ENCODE data around the gene LRP6.
"Not testable (repeated sequence)": the region's sequence is repeated elsewhere in the genome, so short reads cannot be mapped to it uniquely, and the experiment has no call there.

The LRP6 gene

DNA sequence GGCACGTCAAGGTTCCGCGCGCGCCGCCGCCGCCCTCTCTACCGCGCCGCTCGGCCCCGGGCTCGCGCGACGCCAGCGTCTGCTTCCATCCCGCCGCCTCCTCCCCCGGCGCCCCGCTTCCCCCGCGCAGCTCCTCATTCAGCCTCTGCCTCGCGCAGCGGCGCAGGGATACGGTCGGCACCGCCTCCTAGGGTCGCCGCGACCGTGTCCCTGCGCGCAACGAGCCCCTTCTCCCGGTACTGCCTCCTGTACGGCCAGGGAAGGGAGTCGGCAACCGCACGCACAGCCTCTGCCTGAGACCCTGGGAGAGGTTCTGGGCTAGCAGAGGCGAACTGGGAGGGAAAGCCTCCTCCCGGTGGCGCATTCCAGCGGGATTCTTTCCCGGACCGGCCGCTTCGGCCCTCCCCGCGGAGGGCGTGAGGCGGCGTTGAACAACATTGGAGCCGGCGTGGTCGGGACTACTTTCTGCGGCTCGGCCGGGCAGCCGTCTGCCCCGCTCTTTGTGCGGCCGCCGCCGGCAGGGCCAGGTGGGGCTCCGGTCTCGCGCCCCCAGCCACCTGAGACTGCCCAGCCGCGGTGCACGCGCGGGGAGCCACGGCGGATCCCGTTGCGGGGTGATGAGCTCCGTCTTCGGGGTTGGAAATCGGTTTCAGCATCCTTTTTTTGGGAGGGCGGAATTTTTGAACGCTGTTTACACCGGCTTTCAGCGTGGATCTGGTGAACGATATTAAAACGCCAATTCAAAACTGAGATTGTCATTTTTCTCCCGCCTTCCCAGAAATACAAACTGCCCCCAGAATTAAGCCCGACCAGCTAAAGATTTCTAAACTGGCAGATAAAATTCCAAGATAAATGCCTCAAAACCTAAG is at the start of gene LRP6:
Gene LRP6, minus strand, starts transcription at position 172 of the 869 bp plus-strand sequence. CDS start 309 bp downstream, outside the sequence.
- DNase-seq (ENCODE audit: low read depth) = peak; percentile 25

DNA sequence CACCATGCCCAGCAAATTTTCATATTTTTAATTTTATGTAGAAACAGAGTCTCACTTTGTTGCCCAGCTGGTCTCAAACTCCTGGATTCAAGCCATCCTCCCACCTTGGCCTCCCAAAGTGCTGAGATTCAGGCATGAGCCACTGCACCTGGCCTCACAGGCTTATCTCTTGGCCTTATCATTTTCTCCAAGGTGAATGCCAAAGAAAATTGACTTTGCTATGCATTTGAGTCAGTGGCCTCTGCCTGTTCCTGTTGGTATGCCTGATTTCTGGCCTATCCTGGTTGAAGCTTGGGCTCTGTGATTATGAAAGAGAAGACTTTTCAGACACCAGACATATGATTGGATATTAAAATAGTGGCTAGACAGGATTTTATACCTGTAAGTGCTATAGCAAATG is 49.0 kb upstream of the LRP6 start:
- no peak for DNase-seq (ENCODE audit: low read depth)

DNA sequence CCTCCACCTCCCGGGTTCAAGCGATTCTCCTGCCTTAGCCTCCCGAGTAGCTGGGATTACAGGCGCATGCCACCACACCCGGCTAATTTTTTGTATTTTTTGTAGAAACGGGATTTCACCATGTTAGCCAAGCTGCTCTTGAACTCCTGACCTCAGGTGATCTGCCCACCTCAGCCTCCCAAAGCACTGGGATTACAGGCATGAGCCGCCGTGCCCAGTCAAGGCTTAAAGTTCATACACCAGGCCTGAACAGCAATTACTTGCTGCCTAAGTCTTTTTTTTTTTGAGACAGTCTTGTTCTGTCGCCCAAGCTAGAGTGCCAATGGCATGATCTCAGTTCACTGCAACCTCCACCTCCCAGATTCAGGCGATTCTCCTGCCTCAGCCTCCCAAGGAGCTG is 43.9 kb upstream of the LRP6 start:
- DNase-seq (ENCODE audit: low read depth) = not testable (repeated sequence)

DNA sequence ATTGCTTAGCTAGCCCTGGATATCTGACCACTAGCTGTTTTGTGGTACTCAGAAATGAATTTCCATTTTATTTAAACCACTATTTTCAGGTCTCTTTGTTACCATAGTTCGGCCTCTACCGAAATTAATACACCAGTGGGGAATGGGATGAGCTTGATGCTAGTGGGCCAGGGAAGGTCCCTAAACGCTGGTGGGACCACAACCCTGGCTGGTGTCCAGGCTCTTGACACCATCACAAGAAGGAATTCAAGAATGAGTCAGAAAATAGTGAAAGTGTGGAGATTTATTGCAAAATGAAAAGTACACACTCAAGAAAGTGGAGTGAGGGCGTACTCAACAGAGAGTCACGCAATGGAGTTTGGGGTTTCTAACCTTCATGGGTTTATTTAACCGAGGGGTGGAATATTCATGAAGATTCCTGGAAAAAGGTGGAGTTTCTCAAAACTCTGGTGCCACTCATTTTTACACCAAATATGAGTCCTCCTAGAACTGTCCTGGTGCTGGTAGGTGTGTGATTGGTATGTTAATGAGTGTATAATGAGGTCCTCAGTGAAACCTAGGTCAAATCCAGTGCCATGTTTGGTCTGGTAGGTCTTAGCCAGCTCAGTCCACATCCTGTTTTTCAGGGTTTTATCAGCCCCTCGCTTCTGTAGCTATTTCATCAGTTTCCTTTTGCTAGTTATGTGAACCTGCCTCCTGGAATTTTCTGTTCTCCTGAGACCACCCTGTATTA is 38.9 kb upstream of the LRP6 start:
- no peak for DNase-seq (ENCODE audit: low read depth)

DNA sequence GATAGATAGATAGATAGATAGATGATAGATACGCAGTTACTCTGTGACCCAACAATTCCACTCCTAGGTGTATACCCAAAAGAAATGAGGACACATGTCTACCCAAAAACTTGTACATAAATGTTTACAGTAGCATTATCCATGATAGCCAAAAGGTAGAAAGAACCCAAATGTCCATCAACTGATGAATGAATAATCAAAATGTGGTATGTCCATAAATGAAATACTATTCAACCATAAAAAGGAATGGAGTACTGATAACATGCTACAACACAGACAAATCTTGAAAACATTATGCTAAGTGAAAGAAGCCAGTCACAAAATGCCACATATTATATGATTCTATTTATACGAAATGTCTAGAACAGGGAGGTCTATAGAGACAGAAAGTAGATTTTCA is 36.1 kb upstream of the LRP6 start:
- DNase-seq (ENCODE audit: low read depth) = no peak

DNA sequence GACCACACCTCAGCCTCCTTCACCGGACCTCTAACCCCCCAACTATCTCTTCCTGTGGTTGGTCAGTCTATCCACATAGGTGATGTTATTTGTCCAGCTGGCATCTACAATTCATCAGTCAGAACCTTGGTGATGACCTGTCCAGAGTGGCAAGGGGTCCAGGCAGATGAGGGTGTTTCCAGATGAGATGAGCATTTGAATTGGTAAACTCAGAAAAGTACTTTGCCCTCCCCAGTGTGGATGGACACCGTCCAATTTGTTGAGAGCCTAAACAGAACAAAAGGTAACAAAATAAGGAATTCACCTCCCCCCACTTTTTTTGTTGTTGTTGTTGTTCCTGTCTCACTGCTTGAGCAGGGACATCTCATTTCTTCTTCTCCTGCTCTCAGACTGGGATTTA is 34.3 kb upstream of the LRP6 start:
- no peak for DNase-seq (ENCODE audit: low read depth)

DNA sequence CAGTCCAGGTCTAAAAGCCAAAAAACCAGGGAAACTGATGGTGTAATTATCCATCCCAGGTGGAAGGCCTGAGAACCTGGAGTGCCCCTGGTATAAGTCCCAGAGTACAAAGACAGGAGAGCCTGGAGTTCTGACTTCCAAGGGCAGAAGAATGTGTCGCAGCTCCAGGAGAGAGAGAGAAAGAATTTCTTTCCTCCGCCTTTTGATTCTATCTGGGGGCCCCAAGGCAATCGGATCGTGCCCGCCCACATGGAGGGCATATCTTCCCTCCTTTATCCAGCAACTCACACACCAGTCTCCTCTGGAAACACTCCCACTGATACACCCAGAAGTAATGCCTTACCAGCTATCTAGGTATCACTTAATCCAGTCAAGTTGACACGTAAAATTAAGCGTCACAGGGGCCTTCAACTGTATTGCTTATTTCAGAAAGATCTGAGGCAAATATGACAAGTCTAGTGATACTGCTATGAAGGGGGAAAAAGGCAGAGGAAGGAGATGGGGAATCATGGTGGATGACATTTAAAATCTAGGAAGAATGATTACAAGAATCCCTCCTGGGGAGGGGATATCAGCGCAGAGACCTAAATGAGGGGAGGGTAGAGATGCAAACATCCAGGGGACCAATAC is 30.5 kb upstream of the LRP6 start:
- DNase-seq (ENCODE audit: low read depth) = no peak

DNA sequence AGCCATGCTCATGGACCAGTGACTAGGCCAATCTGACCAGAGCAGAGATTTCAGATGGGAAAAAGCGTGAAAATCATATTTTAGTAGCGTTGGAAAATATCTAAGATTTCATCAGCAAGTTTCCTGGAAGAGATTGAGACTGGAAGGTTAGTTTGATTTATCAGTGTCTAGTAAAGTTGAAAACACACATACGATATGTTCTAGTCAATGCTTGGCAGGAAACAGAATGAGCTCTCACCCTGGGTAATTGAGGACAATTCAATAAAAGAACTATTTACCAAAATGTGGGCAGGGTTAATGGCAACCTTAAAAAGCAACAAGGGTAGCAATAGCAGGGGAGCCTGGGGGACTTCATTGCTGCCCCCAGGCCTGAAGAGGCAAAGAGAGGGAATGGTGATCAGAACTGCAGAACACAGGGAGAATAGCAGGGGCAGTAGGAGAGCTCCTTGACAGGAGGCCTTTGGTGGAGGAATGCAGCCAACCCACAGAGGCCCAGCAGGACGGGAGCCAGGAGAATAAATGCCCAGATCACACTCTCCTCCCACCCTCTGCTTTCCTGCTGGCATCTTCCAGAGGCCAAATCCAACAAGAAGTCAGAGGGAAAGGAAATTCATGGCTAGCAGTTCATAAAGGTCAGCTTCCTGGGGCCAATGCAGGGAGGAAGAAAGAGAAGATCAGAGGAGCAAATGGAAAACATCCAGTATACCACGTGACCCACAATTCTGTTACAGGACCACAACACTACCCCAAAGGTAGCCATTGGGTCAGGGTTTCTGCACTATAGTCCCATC is 27.6 kb upstream of the LRP6 start:
- DNase-seq (ENCODE audit: low read depth) = no peak

DNA sequence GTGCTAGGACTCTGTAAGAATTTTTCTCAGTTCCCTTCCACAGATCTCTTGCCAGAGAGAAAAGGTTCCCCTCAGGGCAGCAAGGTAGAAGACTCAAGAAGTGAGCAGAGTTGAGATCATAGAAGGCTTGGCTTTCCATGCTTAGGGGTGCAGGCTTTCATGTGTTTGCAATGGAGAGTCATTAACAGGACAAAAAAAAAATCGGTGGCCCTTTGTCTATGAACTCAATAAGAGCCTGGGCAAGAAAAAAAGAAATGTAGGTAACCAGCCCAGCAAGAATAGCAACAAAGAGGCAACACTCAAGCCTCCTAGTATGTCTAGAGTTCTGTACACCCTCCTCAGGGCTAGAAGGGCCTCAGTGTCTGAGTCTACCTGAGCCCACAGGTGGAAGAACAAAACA is 23.4 kb upstream of the LRP6 start:
- DNase-seq (ENCODE audit: low read depth) = no peak

DNA sequence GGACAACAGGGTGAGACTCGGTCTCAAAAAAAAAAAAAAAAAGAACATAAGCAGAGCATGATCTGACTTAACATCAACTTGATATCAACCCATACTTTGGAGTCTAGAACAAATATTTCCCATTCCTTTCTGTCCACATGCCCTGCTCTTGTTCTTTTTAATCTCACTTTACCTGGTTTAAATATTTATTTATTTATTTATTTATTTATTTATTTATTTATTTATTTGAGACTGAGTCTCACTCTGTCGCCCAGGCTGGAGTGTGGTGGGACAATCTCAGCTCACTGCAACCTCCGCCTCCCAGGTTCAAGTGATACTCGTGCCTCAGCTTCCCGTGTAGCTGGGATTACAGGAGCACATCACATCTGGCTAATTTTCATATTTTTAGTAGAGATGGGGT is 19.6 kb upstream of the LRP6 start:
- DNase-seq (ENCODE audit: low read depth) = no peak

DNA sequence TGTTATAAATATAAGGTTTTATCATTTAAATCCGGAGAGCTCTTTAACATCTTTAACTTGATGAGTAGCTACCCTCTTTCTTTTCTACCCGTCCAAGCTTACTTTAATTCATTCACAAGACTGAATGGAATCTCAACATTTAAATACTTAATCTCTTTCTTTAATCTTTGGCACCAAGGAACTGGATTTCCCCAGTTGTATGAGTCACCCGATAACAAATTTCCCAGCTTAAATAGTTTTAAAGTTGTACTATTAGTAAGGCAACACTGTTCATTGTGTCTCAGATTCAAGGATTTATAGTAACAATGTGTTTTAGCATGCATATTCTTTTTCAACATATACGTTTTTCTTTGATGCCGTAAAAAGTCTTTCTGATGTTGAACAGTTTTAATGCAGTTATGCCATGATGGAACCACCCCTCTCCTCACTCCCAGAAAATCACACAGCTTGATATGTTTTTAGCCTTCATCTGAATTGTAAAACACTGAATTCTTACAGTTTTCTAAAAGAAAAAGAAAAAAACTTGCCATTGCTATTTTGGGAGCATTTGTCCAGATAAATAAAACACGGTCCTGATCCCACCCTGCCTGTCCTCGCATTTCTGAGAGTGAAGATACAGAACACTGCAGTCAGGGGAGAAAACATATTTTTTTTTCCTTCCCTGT is 16.0 kb upstream of the LRP6 start:
- no peak for DNase-seq (ENCODE audit: low read depth)

DNA sequence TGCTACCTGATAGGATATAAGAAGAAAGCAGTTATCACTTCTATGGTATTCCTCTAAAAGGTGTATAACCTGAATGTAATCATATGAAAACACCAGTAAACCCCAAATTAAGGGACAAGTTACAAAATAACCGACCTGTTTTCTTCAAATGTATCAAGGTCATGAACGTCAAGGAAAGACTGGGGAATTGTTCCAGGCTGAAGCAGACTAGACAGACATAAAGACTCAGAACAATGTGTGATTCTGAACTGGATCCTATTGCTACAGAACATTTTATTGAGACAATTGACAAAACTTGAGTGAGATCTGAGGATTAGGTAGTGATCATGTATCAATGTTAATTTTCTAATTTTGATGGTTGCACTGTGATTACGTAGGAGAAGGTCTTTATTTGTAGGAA is 15.4 kb upstream of the LRP6 start:
- no peak for DNase-seq (ENCODE audit: low read depth)

DNA sequence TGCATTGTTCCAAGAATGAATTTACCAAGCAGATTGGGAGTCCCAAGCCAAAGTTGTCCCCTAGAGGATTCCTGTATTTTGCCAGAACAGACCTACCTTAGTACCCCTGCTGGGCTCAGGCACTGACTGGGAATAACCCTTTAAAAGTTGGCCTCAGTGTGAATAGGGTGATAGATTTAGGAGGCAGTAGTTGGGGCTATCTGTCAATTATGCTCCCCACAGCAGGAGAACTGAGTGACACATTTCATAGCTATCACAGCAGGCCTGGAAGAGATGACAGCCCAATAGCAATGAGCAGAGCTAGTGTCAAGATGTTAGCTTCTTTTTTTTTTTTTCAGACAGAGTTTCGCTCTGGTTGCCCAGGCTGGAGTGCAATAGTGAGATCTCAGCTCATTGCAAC is 14.3 kb upstream of the LRP6 start:
- no peak for DNase-seq (ENCODE audit: low read depth)

DNA sequence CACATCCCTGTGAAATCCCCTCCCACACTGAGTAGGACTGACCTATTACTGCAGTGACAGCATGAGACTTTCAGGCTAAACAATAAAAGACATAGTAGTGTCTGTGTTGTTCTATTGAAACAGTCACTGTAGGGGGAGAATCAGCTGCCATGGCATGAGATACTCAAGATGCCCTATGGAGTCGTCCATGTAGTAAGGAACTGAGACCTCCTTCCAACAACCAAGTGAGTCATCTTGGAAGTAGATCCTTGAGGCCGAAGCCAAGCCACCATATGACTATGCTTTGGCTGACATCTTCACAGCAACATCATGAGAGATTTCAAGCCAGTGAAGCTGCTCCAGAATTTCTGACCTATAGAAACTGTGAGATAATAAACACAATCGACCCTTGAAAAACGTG is 12.1 kb upstream of the LRP6 start:
- no peak for DNase-seq (ENCODE audit: low read depth)

DNA sequence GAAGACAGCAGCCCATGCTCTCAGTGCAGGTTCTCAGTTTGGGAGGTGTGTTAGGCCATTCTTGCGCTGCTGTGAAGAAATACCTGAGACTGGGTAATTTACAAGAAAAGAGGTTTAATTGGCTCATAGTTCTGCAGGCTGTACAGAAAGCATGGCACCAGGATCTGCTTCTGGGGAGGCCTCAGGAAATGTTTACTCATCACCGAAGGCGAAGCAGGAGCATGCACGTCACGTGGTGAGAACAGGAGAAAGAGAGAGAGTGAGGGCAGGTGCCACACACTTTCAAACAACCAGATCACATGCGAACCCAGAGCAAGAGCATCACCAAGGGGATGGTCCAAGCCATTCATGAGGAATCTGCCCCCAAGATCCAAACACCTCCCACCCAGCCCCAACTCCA is 9.0 kb upstream of the LRP6 start:
- no peak for DNase-seq (ENCODE audit: low read depth)

DNA sequence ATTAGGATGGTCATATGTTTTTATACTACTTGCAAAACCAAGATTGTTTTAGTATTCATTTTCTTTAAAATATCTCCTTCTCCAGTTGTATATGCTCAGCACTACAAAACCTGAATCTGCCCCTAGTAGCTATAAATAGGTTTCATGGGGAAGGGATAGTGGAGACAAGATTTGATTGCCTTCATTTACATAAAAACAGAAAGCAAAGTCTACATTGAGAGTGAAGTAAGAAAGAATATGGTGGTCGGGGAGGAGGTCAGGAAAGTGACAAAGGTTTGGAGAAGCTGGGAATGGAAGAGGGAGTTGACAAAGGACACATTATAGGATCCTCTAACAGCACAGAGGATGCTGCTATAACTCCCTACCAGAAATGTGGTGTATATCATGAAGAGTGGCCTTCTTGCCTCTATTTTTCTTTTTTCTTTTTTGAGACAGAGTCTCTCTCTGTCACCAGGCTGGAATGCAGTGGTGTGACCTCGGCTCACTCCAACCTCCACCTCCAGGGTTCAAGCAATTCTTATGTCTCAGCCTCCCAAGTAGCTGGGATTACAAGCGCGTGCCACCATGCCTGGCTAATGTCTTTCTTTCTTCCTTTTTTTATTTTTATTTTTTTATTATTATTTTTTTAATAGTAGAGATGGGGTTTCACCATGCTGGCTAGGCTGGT is 6.6 kb upstream of the LRP6 start:
- DNase-seq (ENCODE audit: low read depth) = no peak

DNA sequence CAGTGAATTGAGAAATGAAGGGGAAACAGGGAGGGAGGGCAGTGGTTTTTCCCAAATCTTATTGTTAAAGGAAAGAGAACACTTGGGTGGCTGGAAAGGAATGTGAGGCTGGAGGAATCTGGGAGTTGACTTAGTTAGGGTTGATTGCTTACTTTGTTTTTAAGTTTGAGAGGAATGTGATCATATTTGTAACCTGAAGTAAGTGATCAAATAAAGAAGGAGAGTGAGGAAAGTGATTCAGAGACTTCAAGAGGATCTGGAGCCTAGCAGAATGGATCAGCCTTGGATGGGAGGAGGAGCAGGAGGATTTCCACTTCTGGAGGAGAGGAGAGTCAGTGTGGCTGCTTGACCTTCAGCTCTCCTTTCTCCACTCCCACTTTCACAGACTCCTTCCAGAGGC is 6.0 kb upstream of the LRP6 start:
- no peak for DNase-seq (ENCODE audit: low read depth)

DNA sequence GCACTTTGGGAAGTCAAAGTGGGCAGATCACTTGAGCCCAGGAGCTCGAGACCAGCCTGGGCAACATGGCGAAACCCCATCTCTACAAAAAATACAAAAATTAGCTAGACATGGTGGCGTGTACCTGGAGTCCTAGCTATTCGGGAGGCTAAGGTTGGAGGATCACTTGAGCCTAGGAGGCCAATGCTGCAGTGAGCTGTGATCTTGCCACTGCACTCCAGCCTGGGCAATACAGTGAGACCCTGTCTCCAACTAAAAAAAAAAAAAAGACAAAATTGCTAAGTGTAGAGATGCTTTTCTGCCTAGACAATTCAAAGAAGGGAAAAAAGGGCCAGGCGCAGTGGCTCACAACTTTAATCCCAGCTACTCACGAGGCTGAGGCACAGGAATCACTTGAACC is 3.4 kb upstream of the LRP6 start:
- DNase-seq (ENCODE audit: low read depth) = no peak

DNA sequence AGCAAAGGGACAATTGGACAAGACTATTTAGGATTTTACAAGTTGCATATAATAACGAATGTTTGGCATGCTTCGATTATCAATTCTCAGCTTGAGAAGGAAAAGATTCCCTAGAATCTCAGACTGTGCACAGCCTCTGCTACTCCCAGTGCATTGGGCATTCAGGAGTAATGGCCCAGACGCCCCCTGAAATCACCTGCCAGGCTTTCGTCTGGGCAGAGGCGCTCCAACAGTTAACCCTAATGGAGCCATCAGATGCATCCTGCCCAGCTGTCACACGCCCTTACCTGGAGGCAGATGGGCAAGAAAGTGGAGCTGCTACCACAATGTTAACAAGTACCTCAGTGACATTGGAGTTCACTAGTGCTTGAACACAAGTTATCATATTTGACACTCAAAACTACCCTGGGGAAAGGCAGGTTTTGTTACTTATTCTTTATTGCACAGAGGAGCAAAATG is 927 bp upstream of the LRP6 start:
- DNase-seq (ENCODE audit: low read depth) = no peak

DNA sequence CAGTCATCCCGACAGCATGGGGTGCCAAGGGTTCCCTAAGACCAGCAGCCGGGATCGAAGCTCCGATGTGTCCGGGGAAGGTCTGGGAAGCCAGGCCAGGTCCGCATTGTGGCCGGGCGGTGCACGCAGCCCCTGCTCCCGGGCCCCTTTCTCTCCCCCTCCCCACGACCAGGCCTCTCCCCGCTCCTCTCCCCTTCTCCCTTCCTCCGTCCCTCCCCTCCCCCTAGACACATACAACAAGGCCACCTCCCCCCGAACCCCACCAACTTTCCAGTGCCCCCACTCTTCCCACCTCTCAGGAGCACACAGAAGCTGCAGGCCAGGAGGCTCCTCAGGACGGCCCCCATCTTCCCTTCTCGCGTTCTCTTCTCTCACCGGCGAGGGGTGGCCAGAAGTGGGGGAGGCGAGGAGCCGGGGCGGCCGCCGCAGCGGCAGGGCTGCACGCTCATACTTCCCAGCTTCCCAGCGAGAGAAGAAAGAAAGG is 413 bp downstream of the LRP6 start:
- DNase-seq (ENCODE audit: low read depth) = no peak
